ENCODE measurements around the gene MID1.
"Not testable (repeated sequence)": the region's sequence is repeated elsewhere in the genome, so short reads cannot be mapped to it uniquely, and the experiment has no call there.

MID1 gene

DNA sequence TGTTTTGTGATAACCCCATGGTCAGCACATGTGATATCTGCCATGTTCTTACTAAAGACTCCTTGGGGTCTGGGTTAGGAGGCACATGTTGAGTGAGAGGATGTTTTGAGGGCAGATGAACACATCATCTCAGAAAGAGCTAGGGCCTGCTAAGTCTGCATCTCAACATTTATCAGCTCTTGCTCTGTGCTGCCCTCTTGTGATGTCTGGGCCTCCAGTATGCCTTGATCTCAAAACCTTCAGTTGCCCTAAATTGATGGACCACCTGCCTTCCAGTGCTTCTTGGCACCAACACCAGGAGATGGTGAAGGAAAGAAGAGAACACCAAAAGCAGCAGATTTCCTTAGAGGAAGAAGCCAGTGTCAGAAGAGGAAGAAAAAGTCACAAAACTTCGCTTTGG lies 22.5 kb downstream of the MID1 start:
- Histone ChIP-seq H3K36me3 (replicated peaks; ENCODE audit: low read depth, low read length) (no peaks in the 10 kb centered on the region), H2AFZ (ENCODE audit: low read depth, low read length) (no peak overlapping the region), H3K4me3 (ENCODE audit: low read length) (no peak overlapping the region), H3K4me1 (ENCODE audit: low read length) (no peaks in the 10 kb centered on the region), H3K79me2 (ENCODE audit: low read length) (no peaks in the 10 kb centered on the region), H3K4me2 (ENCODE audit: low read length) (no peak overlapping the region), H3K27me3 (ENCODE audit: low read depth, low read length) (no peaks in the 10 kb centered on the region), H3K27ac (ENCODE audit: low read length) (no peak overlapping the region), H4K20me1 (ENCODE audit: insufficient read depth, low read length) (no peaks in the 10 kb centered on the region), H3K9ac (ENCODE audit: low read length) (no peak overlapping the region), H3K9me3 (ENCODE audit: insufficient read depth, low read length) (no peaks in the 10 kb centered on the region)
- TF ChIP-seq EZH2phosphoT487 (IDR thresholded peaks at IDR 0.05; ENCODE audit: low read depth): no peak
- TF ChIP-seq, protein P1, sequence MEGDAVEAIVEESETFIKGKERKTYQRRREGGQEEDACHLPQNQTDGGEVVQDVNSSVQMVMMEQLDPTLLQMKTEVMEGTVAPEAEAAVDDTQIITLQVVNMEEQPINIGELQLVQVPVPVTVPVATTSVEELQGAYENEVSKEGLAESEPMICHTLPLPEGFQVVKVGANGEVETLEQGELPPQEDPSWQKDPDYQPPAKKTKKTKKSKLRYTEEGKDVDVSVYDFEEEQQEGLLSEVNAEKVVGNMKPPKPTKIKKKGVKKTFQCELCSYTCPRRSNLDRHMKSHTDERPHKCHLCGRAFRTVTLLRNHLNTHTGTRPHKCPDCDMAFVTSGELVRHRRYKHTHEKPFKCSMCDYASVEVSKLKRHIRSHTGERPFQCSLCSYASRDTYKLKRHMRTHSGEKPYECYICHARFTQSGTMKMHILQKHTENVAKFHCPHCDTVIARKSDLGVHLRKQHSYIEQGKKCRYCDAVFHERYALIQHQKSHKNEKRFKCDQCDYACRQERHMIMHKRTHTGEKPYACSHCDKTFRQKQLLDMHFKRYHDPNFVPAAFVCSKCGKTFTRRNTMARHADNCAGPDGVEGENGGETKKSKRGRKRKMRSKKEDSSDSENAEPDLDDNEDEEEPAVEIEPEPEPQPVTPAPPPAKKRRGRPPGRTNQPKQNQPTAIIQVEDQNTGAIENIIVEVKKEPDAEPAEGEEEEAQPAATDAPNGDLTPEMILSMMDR (IDR thresholded peaks at IDR 0.05; ENCODE audit: low read depth, low read length): peak; percentile 51

DNA sequence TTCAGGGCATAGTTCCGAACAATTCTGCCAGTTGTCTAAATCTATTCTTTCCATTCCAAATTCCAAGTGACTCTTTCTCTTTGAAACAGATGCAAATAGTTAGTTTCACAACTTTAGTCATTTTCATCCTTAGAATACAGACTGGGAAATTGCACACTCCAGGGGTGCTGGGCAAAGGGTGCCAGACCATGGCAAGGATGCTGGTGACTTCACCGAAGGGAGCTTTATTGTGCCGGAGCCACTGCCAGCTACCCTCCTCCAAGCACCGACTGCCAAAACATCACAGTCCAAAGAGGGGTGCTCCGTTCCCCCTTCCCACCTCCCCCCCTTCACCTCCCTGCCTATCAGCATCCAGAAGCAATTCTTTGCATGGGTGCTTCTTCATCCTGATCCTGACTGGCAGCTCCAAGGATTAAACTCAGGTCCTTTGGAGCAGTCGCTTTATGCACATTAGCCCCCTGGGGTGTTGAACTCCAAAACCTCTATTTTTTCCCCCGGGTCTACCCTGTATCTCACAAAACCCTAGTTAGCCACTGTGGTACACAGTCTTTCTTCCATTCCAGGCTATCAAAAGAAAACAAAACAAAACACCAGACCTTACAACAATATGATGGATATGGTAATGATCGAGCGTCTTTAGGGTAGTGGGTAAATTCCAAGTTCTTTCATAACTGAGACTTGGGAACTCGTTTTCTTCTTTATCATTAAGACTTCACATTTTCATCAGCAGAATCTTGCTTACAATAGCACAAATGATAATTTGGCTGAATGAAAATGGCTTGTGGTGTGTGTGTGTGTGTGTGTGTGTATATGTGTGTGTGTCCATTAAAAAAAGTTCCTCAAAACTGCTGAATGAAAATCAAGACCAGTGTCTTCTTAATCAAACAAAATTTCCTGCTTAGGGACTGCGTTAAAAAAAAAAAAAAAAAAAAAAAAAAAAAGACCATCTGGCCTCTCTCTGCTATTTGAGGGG lies 28.7 kb downstream of the MID1 start:
- Histone ChIP-seq H3K9me3 (ENCODE audit: insufficient read depth, low read length) (no peaks in the 10 kb centered on the region), H4K20me1 (ENCODE audit: insufficient read depth, low read length) (no peaks in the 10 kb centered on the region), H3K9ac (ENCODE audit: low read length) (no peak overlapping the region), H3K36me3 (replicated peaks; ENCODE audit: low read depth, low read length) (no peaks in the 10 kb centered on the region), H3K79me2 (ENCODE audit: low read length) (no peaks in the 10 kb centered on the region), H3K4me2 (ENCODE audit: low read length) (no peak overlapping the region), H3K27ac (ENCODE audit: low read length) (no peak overlapping the region), H3K4me3 (ENCODE audit: low read length) (no peak overlapping the region), H2AFZ (ENCODE audit: low read depth, low read length) (no peak overlapping the region), H3K4me1 (ENCODE audit: low read length) (no peaks in the 10 kb centered on the region), H3K27me3 (ENCODE audit: low read depth, low read length) (no peaks in the 10 kb centered on the region)
- TF ChIP-seq, protein P1 (IDR thresholded peaks at IDR 0.05; ENCODE audit: low read depth, low read length): no peak
- no peak for TF ChIP-seq EZH2phosphoT487 (IDR thresholded peaks at IDR 0.05; ENCODE audit: low read depth)

DNA sequence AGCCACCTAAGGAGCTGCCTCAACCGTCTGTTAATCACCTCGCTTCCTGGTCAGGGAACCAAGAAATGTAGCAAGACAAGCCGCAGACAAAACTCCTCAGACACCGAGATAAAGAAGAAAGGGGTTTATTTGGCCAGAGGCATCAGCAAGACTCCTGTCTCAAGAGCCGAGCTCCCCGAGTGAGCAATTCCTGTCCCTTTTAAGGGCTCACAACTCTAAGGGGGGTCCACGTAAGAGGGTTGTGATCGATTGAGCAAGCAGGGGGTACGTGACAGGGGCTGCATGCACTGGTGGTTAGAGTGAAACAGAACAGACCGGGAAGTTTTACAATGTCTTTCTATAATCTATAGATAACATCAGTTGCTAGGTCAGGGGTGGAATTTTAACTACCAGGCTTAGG lies 30.6 kb downstream of the MID1 start:
- not testable (repeated sequence) for H3K4me2 ChIP-seq (ENCODE audit: low read length); H3K79me2 ChIP-seq (ENCODE audit: low read length); H3K9ac ChIP-seq (ENCODE audit: low read length); H3K27me3 ChIP-seq (ENCODE audit: low read depth, low read length); H4K20me1 ChIP-seq (ENCODE audit: insufficient read depth, low read length); H3K36me3 ChIP-seq (replicated peaks; ENCODE audit: low read depth, low read length); H3K4me1 ChIP-seq (ENCODE audit: low read length); H3K4me3 ChIP-seq (ENCODE audit: low read length); H3K27ac ChIP-seq (ENCODE audit: low read length); H3K9me3 ChIP-seq (ENCODE audit: insufficient read depth, low read length); H2AFZ ChIP-seq (ENCODE audit: low read depth, low read length)

DNA sequence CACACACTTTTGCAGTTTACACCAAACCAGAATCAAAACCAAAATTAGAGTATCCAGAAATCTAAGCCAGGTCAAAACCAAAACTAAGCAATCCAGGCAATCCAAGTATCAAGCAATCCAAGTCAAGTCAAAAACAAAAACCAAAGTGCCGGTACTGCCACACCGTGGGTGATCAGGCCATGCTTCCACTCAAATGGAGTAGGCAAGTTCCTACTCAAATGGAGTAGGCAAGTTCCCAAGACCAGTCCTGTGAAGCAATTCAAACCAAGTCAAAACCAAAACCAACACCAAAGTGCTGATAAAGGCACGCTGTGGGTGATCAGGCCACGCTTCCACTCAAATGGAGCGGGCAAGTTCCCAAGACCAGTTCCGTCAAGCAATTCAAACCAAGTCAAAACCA lies 31.3 kb downstream of the MID1 start:
- Histone ChIP-seq H3K9ac (ENCODE audit: low read length) (no peak overlapping the region), H3K9me3 (ENCODE audit: insufficient read depth, low read length) (no peaks in the 10 kb centered on the region), H3K4me2 (ENCODE audit: low read length) (no peak overlapping the region), H3K27ac (ENCODE audit: low read length) (no peak overlapping the region), H2AFZ (ENCODE audit: low read depth, low read length) (no peak overlapping the region), H3K27me3 (ENCODE audit: low read depth, low read length) (no peaks in the 10 kb centered on the region), H4K20me1 (ENCODE audit: insufficient read depth, low read length) (no peaks in the 10 kb centered on the region), H3K79me2 (ENCODE audit: low read length) (no peaks in the 10 kb centered on the region), H3K36me3 (replicated peaks; ENCODE audit: low read depth, low read length) (no peaks in the 10 kb centered on the region), H3K4me1 (ENCODE audit: low read length) (no peaks in the 10 kb centered on the region), H3K4me3 (ENCODE audit: low read length) (no peak overlapping the region)
- TF ChIP-seq, protein P1 (IDR thresholded peaks at IDR 0.05; ENCODE audit: low read depth, low read length): no peak
- no peak for TF ChIP-seq EZH2phosphoT487 (IDR thresholded peaks at IDR 0.05; ENCODE audit: low read depth)

DNA sequence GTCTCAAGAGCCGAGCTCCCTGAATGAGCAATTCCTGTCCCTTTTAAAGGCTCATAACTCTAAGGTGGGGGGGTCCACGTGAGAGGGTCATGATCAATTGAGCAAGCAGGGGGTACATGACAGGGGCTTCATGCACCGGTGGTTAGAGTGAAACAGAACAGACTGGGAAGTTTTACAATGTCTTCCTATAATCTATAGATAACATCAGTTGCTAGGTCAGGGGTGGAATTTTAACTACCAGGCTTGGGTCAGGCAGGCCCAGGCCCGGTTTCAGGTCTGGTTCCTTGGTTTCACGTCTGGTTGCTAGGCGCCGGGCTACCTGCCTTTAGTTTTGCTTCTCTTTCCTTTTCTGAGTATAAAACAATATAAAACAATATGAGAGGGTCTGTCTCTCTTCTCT lies 35.5 kb downstream of the MID1 start:
- not testable (repeated sequence) for H3K79me2 ChIP-seq (ENCODE audit: low read length); H2AFZ ChIP-seq (ENCODE audit: low read depth, low read length); H3K9ac ChIP-seq (ENCODE audit: low read length); H3K4me1 ChIP-seq (ENCODE audit: low read length); H4K20me1 ChIP-seq (ENCODE audit: insufficient read depth, low read length); H3K9me3 ChIP-seq (ENCODE audit: insufficient read depth, low read length); H3K4me2 ChIP-seq (ENCODE audit: low read length); H3K36me3 ChIP-seq (replicated peaks; ENCODE audit: low read depth, low read length); H3K4me3 ChIP-seq (ENCODE audit: low read length); H3K27me3 ChIP-seq (ENCODE audit: low read depth, low read length); H3K27ac ChIP-seq (ENCODE audit: low read length)
